Right ventricle myocardium inferior (tissue), 1 donor: ENCODE results near the gene MTHFSD. TPM values are rescaled to one million over a fixed set of nuclear protein-coding genes. Genes with fewer than 3 reads are reported as not detected.
"Not testable (repeated sequence)": the region's sequence is repeated elsewhere in the genome, so short reads cannot be mapped to it uniquely, and the experiment has no call there.

ENCODE experiments used
- ATAC-seq: fragments of 200-7000 bp; cut with Tn5 transposase; one replicate; pipeline ENCODE4 v1.9.1; 2020; ENCODE audit warnings: mild to moderate bottlenecking, moderate library complexity
- DNase-seq: peaks from one replicate; pipeline ENCODE4 v3.0.0; 2021; ENCODE audit errors: missing footprints
- intact Hi-C: fragments of 100-400 bp; cut with DNase I; formaldehyde crosslinking; loops from one replicate; pipeline ENCODE4 v1.11.0; 2022
- long read RNA-seq: library from polyadenylated mRNA; unstranded; transcript quantifications from one replicate; pipeline ENCODE4 v2.0.0, GENCODE V29; 2021
- total RNA-seq: library from RNA; stranded (reverse); fragmentation: NEBNext Ultra II Directional; extraction: Animal tissue kit (Norgen Biotek cat#: 25700); gene quantifications from one replicate; pipeline ENCODE4 v1.2.1, GENCODE V29; 2021
- donor health status: DM: no; HTN: yes; CAD: no; lungs with severe emphysema.

MTHFSD gene, protein sequence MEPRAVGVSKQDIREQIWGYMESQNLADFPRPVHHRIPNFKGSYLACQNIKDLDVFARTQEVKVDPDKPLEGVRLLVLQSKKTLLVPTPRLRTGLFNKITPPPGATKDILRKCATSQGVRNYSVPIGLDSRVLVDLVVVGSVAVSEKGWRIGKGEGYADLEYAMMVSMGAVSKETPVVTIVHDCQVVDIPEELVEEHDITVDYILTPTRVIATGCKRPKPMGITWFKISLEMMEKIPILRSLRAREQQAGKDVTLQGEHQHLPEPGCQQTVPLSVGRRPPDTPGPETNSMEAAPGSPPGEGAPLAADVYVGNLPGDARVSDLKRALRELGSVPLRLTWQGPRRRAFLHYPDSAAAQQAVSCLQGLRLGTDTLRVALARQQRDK
- total RNA-seq: 10.0 TPM
- long read RNA-seq, partial matches to known transcripts: 1 of 6 reads
- long read RNA-seq, other reads (novel, unspliced or antisense): 2 of 6 reads

DNA sequence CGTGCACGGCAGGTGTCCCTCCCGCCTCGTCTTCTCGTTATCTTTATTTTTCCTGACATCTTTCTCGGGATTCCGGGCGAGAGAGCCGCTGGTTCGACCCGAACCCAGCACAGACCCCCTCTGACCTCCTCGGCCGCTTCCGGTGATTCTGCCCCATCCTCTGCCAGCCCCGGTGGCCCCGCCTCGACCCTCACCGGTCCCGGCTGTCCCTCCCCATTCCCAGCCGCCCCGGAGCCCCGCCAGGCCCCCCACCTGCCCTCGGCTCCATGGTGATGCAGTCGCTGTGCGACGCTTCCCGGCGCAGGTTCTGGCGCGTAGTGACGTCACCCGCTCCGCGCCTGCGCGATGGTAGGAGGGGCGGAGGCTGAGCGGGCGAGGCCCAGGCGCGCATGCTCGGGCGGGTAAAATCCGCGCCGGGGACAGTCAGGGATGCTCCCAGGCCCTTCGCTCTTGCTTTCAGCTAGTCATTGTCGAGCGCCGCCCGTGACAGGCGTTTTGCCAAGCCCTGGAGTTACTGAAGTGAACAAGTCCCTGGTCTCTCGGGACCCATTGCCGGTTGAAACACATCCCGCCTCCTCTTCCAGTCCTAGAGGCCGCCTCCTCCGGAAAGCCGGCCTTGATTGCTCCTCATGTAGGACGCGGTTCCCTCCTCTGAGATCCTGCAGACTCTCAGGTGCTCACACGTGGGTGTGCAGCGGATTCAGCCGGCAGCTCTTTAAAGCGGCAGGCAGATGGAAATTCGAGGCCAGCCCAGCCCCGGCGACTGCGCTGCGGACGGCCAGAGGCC is at the start of gene MTHFSD:
MTHFSD (minus strand) TSS at position 319 of the 787 bp plus-strand sequence; CDS start at position 268, 51 bp downstream.
- ATAC-seq (peak; percentile 97), DNase-seq (peak; percentile 96)
- intact Hi-C loops: no loop called here

DNA sequence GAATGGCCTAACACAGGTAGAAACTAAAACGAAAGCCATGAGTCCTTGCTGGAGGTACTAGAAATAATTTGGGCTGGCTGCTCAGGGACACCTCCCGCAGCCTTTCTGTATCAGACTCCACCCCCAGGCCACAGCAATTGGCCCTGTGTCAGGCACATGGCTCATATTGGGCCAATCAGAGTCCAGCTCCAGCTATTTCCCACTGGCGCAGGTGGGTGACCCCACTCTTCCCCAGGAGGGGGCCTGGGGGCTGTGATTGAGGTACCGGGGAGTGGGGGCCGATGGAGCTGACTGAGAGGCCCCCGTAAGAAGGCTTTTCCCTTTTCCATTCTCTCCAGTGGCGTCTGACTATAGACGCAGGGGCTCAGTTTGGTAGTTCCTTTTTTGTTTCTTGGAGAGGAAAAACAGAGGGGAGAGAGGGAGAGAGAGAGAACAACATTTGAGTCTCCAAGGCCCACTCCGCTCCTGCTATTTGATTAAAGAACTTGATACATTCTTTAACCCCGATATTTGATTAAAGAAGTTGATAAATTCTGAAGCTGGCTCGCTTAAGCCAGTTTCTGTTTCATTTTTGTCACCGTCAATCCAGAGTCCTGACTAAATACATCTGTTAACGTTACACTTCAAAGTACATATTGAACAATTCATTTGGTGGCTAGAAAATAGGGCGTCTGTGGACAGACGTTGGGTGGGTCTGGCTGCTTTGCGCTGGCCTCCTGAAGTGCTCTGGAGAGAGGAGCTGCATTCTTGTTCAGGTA is 49.6 kb upstream of the MTHFSD start:
- ATAC-seq: no peak
- intact Hi-C loops: no loop called here
- DNase-seq: no peak

DNA sequence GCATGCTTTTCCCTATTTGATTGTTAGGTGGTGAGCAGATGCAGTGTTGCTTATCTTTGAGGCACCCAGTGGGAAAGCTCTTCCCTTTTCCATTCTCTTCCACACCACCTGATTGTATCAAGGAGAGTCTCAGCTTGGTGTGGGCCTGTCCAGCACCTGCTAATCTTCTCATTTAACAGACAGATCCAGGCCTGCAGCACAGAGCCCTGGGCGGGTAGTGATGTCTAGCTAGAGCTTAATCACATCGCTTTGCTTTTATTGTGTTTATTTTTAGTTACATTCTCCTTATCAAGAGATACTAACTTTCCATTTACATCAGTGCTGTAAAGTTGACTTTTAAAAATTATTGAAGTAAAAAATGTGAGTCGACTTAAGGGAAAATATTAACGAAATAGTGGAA is 47.5 kb upstream of the MTHFSD start:
- intact Hi-C loops: no loop called here
- ATAC-seq: no peak
- DNase-seq: no peak

DNA sequence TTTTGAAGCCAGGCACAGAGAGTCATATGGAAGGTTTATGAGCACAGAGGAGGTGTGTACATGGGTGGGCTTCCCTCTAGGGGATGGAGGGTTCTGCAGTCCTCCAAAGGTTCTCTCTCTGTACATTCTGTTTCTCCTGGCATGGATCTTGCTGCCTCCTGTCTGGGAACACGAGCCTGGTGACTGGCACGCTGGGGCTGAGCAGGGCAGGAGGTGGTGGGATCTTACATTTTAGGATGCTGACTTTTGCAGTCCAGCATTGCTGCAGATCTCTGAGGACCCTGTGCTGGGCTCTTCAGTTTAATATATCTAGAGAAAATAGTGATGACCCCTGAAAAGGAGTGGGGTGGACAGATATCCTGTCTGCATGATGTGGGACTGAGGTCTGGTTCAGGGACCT is 46.3 kb upstream of the MTHFSD start:
- DNase-seq: no peak
- no peak for ATAC-seq
- intact Hi-C loops: no loop called here

DNA sequence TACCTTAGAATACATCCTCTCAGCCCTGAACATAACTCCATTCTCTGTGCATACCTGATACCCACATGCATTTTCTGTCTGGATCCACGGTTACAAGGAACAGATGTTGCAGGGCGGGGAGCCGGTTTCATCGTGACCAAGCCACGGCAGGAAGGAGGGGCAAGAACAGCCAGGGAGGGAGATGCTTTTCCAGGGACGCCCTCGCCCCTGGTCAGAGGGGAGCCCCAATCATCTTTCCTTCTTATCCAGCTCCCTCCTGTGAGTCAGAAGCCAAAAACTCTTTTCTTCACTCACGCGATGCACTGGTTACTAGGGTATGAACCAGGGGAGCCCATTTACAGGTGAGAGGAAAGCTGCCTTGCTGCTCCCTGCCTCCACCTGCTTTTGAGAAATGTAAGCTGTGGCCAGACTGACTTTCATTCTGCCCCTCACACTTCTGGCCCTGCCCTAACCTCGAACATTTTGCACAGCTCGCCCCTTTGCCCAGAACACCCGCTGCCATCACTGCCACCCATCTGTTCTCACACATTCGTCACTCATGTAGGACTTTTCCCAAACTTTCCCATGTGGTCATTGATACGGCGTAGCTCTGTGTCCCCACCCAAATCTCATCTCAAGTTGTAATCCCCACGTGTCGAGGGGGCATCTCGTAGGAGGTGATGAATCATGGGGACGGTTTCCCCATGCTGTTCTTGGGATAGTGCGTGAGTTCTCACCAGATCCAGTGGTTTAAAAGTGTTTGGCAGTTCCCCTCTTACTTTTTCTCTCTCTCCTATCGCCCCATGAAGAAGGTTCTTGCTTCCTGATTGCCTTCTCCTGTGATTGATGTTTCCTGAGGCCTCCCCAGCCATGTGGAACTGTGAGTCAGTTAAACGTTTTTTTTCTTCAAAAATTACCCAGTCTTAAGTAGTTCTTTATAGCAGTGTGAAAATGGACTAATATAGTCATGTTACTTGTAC is 43.9 kb upstream of the MTHFSD start:
- DNase-seq: no peak
- no peak for ATAC-seq
- intact Hi-C loops: no loop called here

DNA sequence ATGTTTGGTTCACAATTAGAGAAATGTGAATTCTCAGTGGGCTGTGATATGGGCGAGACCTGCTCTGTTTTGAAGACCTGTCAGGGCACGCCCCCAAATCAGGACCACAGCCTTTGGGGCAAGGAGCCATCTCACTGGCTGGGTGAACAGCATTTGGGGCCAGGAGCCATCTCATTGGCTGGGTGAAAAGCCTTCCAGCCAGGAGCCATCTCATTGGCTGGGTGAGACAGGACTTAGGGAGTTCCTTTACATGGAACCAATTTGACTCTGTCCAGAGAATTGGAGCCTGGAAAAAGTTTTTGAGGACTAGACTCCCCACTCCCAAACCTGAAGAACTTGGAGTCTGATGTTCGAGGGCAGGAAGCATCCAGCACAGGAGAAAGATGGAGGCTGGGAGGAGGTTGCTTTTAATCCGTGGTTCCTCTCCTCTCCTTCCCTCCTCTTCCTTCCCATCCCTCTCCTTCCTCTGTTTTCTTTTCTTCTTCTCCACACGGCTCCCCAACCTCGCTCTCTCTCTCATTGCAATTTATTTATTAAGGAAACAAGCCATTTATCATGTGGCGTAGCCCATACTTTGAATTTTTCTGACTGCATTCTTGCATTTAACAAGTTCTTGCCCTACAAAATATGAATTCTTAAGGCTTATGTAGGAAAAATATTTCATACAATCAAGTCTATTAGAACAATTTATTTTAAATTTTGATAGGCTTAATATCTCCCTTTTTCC is 43.0 kb upstream of the MTHFSD start:
- ATAC-seq: no peak
- intact Hi-C loops: no loop called here

DNA sequence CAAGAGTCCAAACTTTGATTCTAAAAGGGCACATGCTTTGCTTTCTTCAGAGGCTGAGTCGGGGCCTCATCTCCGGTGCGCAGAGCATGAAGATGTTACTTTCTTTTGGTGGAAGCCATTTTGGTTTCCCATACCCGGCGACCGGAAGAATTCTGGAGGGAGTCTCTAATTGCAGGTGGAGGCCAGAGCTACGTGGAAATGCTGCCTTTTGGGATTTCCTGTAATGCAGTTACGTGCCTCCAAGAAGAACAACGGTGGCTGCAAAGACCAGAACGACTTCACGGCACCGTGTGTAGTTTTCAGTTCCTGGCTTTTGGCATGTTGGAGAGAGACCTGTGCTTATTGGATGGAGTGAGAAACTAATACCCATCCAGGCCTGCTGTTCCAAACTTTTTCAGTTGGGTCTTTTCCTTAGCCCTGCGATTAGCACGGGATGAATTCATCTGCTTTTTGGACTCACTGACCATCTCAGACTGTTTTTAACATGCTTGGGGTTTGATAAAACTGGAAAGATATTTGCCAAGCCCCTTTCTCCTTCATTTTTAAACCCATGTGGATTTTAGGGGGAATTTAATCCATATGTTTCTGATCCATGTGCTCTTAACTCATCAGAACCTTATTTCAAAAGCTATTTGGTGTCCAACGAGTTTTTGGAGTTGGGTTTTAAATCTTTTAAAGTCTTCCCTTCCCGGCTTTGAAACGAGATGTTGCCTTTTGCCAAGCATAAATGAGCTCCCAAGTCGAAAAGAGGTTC is 42.3 kb upstream of the MTHFSD start:
- ATAC-seq: no peak
- intact Hi-C loops: no loop called here
- no peak for DNase-seq

More for the DNA sequence above, 43.0 kb upstream of the MTHFSD start:
- DNase-seq: no peak

DNA sequence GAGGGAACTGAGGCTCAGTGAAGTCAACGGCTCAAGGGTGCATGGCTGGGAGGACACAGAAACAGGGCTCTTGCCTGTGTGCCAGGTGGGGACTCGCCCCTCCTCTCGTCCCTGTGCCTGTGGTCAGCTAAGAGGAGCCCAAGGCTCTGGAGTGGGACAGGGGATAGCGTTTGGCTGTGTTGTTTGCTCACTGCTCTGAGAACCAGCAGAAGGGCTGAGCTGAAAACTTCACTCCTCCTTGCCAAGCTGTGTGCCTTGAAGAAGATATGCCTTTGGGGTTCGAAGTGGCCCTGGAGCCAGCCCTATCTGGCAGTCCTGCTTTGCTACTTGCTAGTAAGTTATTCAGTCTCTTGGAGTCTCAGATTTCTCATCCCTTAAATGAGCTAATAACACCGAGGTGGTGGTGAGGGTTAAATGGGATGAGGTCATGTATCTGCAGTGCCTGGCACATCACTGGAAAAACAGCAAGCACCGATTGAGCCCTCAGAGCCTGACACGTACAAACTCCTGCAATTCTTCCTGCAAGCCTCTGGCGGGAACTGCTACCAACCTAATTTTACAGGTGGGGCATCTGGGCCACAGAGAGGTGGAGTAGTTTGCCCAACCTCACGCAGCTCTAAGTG is 41.1 kb upstream of the MTHFSD start:
- DNase-seq (no peak), ATAC-seq (no peak)
- intact Hi-C loops: no loop called here

DNA sequence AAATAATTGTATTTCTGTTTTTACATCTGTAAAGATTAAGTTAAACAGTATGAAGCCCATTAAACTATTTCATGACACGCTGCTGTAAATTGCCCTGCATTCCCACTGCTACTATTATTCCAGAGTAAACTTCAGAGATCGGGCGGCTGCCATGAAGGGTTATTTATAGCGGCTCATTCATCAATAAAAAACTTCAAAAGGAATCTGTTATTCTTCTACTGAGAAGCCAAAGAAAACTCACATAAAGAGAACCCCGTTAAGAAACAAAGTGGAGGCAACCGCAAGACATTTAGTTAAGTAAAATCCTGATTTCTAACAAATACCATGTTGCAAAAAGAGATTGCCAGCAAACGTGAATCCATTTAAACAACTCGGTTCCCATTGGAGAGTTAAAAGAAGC is 39.7 kb upstream of the MTHFSD start:
- intact Hi-C loops: no loop called here
- ATAC-seq (no peak), DNase-seq (no peak)

DNA sequence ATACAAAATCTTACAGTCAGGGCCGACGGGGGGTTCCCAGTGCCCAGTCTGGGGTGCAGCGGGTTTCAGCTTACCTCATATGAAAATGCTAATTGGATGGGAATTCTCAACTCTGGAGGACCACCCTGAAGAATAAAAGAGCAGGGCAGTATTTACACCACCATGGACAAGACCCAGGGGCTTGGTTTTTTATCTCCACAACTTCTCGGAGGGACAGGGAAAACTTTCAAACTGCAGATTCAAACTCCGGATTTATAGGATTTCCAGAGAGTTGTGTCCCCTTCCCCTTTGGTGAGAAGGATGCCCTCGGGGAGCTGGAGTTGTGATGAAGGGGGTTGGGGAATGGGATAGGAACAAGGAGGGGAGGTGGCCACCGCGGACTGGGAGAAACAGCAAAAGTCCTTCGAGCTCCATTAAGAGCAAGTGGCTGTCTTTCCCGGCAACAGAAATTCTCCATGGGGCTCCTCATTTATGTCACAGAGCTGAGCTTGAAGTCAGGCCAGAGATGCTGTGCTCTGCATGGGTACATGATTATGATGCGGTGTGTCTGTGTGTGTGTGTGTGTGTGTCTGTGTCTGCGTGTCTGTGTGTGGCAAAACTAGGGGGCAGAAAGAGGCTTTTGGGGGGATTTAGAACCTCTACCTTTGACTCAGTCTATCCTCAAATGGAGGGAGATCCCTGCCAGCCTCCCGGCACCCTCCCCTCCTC is 39.0 kb upstream of the MTHFSD start:
- ATAC-seq (no peak), DNase-seq (no peak)
- intact Hi-C loops: no loop called here

DNA sequence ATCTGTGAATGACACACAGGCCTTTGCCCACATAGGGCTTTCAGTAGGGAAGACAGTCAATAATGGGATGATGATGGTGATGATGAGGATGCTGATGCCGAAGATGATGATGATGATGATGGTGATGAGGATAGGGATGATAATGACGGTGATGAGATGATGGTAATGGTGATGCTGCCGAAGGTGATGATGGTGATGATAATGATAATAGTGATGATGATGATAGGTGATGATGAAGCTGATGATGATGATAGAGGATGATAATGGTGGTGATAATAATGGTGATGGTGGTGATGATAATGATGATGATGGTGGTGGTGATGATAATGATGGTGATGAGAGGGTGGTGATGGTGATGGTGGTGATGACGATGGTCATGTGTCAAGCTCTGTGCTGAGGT is 36.2 kb upstream of the MTHFSD start:
- DNase-seq (no peak), ATAC-seq (no peak)
- intact Hi-C loops: no loop called here

DNA sequence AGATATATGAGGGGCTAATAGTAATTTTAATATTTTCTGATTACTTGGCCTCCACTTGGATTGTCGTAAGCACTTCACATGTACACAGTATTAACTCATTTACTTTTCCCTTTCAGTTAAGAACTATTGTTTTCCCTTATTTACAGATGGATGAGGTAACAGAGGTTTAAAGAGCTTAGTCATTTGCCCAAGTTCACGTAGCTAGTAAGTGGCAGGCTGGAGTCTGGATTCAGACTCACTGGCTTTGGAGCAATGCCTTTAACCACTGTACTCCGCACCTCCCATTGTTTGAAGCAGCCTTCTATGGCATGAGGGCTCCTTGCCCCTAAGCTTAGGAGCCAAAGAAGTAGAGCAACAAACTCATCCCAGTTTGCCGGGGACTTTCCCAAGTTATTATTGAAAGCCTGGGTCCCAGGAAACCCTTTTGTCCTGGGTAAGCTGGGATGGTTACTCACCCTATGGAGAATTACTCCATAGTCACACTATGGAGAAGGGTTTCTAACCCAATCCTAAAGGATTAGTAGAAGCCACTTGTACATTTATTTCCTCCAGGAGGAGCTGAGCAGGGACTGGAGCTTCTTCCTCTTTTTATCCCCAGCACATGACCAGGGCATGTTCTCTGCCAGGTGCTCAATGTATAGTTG is 35.6 kb upstream of the MTHFSD start:
- ATAC-seq: no peak
- intact Hi-C loops: no loop called here

DNA sequence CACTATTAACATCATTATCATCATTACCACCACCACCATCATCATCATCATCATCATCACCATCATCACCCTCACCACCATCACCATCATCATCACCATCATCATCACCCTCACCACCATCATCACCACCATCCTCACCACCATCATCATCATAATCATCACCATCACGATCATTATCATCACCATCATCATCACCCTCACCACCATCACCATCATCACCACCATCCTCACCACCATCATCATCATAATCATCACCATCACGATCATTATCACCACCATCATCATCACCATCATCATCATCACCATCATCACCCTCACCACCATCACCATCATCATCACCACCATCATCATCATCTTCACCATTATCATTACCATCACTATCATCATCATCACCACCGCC is 32.9 kb upstream of the MTHFSD start:
- not testable (repeated sequence) for DNase-seq, ATAC-seq
- intact Hi-C loops: loop anchor here (2.0 kb wide), 1 partner anchor 57 kb away; no protein-coding TSS in a partner anchor

More for the DNA sequence above, 35.6 kb upstream of the MTHFSD start:
- DNase-seq: no peak

DNA sequence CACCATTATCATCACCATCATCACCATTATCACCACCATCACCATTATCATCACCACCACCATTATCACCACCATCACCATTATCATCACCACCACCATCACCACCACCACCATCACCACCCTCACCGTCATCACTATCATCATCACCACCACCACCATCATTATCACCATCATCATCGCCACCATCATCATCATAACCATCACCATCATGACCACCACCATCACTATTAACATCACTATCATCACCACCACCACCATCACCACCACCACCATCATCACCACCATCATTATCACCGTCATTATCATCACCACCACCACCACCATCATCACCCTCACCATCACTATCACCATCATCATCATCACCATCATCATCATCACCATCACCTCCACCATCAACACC is 32.5 kb upstream of the MTHFSD start:
- intact Hi-C loops: loop anchor here (2.0 kb wide), 1 partner anchor 57 kb away; no protein-coding TSS in a partner anchor
- ATAC-seq: no peak
- no peak for DNase-seq
